Gastrocnemius medialis (tissue), 4 donors: ENCODE results near the gene CDH4.

ENCODE experiments used
- POLR2A ChIP-seq, 2 donors: fragments of 450-650 bp; IDR thresholded peaks; one replicate each; pipeline ENCODE4 v1.6.1; 2017; ENCODE audit warnings: antibody characterized with exemption in 2 of 2, mild to moderate bottlenecking in 2 of 2, moderate library complexity in 2 of 2
- TF ChIP-seq, protein P1 (sequence below), 5 experiments: fragments of 450-650 bp in 3 of 5; fragments of 200-600 bp in 2 of 5; sonication (generic) in 2 of 5; IDR thresholded peaks in 4 of 5; conservative IDR thresholded peaks in 1 of 5; 1 replicate in 4 of 5; 2 replicates in 1 of 5; pipeline ENCODE4 v1.5.1; 2016 to 2019; ENCODE audit warnings: antibody characterized with exemption in 5 of 5, mild to moderate bottlenecking in 3 of 5, moderate library complexity in 3 of 5

DNA sequence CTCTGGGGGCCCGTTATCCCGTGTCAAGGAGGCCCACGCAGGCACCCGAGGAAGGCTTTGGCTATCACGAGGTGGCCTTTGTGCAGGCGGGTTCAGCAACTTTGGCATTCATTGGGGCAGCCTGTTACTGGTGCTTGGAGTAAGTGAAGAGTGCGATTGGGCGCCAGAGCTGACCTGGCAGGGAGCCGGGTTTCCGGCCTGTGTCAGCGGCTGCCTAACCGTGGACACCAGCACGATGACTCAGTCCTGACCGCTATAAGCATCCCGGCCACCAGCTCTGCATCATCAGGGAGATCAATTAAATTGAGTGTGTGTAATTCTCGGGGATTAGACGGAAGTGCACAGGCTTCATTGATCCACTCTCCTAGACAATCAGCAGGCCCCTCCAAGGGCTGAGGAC lies 45.9 kb downstream of the CDH4 start:
- TF ChIP-seq, protein P1, sequence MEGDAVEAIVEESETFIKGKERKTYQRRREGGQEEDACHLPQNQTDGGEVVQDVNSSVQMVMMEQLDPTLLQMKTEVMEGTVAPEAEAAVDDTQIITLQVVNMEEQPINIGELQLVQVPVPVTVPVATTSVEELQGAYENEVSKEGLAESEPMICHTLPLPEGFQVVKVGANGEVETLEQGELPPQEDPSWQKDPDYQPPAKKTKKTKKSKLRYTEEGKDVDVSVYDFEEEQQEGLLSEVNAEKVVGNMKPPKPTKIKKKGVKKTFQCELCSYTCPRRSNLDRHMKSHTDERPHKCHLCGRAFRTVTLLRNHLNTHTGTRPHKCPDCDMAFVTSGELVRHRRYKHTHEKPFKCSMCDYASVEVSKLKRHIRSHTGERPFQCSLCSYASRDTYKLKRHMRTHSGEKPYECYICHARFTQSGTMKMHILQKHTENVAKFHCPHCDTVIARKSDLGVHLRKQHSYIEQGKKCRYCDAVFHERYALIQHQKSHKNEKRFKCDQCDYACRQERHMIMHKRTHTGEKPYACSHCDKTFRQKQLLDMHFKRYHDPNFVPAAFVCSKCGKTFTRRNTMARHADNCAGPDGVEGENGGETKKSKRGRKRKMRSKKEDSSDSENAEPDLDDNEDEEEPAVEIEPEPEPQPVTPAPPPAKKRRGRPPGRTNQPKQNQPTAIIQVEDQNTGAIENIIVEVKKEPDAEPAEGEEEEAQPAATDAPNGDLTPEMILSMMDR (IDR thresholded peaks at IDR 0.05 in 4 of 5, conservative IDR thresholded peaks at IDR 0.05 in 1 of 5), result no peak
- TF ChIP-seq POLR2A (IDR thresholded peaks at IDR 0.05), result no peak
